Measurements from ENCODE around the gene LYVE1. TPM values are rescaled to one million over a fixed set of nuclear protein-coding genes. Genes with fewer than 3 reads are reported as not detected.

LYVE1 gene
- total RNA-seq, 1 donor from 2014 or later, result 108 TPM

GRCh38 chr11:10511181-10511621, 57.3 kb downstream of the LYVE1 start:
- peaks cover 6% of the 10 kb centered on the region for H3K4me1 ChIP-seq
- intact Hi-C loops (cut with DNase I), result no loop called here
- H3K27ac ChIP-seq, result no peak overlapping the region
- no peak overlapping the region for H3K4me3 ChIP-seq
- H3K36me3 ChIP-seq, result peaks cover under 1% of the 10 kb centered on the region
- no peaks in the 10 kb centered on the region for H3K9me3 ChIP-seq
- no peaks in the 10 kb centered on the region for H3K27me3 ChIP-seq
- TF ChIP-seq CTCF (IDR thresholded peaks at IDR 0.05), result no peak
- DNase-seq (no peak), ATAC-seq (no peak)

Other genes with a start within 250 kb of the LYVE1 start
- gene AMPD3, start 113.4 kb downstream of the LYVE1 start, total RNA-seq, result 11.6 TPM
- 50.0 TPM for gene RNF141, start 27.5 kb downstream of the LYVE1 start, total RNA-seq
- gene IRAG1, start 125.1 kb upstream of the LYVE1 start, total RNA-seq, result 18.0 TPM
- gene CTR9, start 182.6 kb upstream of the LYVE1 start, total RNA-seq, result 31.3 TPM
- gene EIF4G2, start 240.3 kb upstream of the LYVE1 start, total RNA-seq, result 801 TPM